ENCODE data around the gene SLC9A1.
"Not testable (repeated sequence)": the region's sequence is repeated elsewhere in the genome, so short reads cannot be mapped to it uniquely, and the experiment has no call there.

Gene SLC9A1

GRCh38 chr1:27130798-27131197 lies 24.1 kb downstream of the SLC9A1 start:
- no peak for DNase-seq

- DNase-seq, result no peak
Observed at GRCh38 chr1:27129225-27129624, 25.7 kb downstream of the SLC9A1 start.

- DNase-seq, result no peak
Observed at GRCh38 chr1:27127419-27127818, 27.5 kb downstream of the SLC9A1 start.

DNA sequence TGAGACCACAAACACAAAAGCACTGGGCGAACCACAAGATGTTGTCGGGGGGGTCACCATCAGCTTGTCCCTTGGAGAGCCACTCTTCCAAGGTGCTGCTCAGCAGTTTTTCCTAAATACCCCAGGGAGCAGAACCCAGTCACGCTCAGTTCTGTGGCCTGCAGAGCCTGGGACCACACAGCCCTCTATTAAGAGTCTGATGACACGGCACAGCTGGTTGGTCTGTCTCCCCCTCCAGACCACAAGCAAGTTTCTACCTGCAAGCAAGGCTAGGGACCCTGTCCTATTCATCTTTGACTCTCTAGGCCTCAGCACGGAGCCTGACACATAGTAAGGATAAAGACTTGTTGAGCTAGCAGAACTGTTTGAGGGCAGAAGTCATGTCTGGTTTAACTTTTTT lies 28.5 kb downstream of the SLC9A1 start:
- no peak for DNase-seq

DNA sequence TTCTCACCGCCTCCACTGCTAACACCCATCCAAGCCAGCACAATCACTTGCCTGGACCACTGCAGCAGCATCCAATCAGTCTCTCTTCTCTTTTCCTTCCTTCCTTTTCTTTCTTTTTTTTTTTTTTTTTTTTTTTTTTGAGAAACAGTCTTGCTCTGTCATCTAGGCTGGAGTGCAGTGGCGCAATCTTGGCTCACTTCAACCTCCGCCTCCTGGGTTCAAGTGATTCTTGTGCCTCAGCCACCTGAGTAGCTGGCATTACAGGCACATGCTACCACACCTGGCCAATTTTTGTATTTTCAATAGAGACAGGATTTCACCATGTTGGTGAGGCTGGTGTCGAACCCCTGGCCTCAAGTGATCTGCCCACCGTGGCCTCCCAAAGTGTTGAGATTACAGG lies 29.8 kb downstream of the SLC9A1 start:
- DNase-seq, result not testable (repeated sequence)

- DNase-seq, result peak in 1 of 2 donors; percentile 24
Observed at GRCh38 chr1:27124405-27124804, 30.5 kb downstream of the SLC9A1 start.

DNA sequence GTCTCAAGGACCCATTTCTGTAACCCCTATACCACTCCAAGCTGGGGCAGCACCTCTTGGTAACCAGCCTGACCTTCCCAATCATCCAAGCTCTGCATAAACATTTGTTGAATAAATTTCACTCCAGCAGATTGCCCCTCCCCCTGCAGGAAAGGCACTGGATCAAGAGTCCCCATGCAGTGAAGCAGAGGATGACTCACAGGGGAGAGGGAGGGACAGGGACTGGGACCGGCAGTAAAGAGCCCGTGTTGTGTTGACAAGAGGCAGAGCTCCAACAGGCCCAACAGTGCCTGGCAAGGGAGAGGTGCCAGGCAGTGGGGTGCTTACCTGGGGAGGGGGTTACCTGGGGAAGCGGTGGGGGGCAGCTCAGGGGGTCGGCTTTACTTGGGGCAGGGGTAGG lies 32.3 kb downstream of the SLC9A1 start:
- DNase-seq, result peak in 1 of 2 donors; percentile 36

- no peak for DNase-seq
Observed at GRCh38 chr1:27120854-27121253, 34.1 kb downstream of the SLC9A1 start.

GRCh38 chr1:27118440-27118689 lies 36.6 kb downstream of the SLC9A1 start:
- DNase-seq, result no peak

- no peak for DNase-seq
Observed at GRCh38 chr1:27117733-27118439, 37.0 kb downstream of the SLC9A1 start.

GRCh38 chr1:27116697-27117096 lies 38.2 kb downstream of the SLC9A1 start:
- DNase-seq, result no peak

DNA sequence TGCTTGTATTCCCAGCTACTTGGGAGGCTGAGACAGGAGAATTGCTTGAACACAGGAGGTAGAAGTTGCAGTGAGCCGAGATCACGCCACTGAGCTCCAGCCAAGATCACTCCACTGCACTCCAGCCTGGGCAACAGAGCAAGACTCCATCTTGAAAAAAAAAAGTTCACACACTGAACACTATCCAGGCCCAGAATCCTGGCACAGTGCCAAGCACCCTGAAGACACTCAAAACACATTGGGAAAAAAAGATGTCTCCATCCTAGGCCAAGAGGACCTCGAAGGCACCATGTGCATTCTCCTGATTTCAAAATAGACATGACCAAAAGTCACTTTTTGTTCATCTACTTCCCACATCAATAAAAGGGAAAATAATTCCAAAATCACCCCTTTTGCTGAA lies 38.7 kb downstream of the SLC9A1 start:
- no peak for DNase-seq

DNA sequence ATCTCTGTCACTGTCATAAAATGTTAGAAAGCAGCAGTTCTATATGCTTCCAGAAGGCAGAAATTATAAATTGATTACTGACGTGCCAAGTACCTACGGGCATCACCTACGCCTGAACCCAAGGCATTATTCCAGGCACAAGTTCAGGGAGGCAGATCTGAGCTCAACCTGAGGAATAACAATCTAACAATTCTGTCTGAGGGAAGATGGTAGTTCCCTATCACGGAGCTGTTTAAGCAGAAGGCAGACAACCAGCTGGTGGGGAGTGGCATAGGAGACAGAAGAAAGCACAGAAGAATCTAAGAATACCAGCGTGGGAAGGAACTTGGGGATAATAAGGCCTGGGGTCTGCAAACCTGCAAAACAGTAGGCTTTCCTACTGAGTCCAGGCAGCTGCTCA lies 40.4 kb downstream of the SLC9A1 start:
- peak in 1 of 2 donors; percentile 39 for DNase-seq

DNA sequence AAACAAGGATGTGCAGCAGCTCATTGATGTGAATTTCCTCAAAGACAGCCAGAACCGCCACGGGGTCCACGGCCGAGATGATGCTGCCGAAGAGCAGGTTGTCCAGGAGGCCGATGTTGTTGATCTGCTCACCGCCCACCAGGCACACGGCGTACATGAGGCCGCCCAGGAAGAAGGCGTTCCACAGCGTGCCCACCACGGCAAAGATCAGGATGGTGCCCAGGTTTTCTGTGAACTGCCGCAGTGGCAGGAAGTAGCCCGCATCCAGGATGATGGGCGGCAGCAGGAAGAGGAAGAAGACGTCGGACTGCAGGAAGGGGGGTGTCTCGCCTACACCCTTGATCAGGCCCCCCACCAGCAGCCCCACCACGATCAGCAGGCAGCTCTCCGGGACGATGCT lies 41.1 kb downstream of the SLC9A1 start:
- DNase-seq, result no peak

- DNase-seq, result peak in 1 of 2 donors; percentile 31
Observed at GRCh38 chr1:27111626-27112573, 43.0 kb downstream of the SLC9A1 start.

- DNase-seq, result no peak
Observed at GRCh38 chr1:27109103-27109822, 45.7 kb downstream of the SLC9A1 start.

GRCh38 chr1:27108588-27108987 lies 46.3 kb downstream of the SLC9A1 start:
- no peak for DNase-seq

DNA sequence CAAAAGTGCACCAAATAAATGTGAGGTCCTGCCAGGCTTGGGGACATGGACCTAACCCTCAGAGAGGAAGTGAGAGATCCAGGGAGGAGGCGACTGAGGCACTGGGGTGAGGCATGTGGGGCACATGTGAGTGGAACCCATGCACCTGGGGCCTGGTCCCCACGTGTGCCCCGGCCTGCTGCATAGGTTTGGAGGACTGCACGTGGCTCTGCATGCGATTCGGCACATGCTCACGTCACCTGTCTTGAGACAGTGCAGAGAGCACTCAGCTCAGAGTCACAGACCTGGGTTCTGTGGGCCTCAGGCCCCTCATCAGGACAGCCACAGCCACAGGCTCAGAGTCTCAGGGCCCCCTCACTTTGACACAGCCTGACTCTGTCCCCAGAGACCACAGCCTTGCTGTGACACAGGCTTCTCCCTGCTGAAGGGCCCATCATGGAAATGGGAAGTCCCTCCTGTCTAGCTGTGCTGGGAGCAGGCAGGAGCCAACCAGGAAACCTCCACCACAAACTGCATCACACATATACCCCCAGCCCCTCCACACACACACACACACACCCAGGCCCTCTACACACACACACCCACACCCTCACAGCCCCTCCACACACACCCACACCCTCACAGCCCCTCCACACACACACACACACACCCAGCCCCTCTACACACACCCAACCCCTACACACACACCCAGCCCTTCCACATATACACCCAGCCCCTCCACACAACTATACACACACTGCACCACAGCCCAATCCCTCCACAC lies 48.2 kb downstream of the SLC9A1 start:
- DNase-seq, result no peak

GRCh38 chr1:27105018-27105417 lies 49.9 kb downstream of the SLC9A1 start:
- no peak for DNase-seq

- DNase-seq, result no peak
Observed at GRCh38 chr1:27103498-27103897, 51.4 kb downstream of the SLC9A1 start.

DNA sequence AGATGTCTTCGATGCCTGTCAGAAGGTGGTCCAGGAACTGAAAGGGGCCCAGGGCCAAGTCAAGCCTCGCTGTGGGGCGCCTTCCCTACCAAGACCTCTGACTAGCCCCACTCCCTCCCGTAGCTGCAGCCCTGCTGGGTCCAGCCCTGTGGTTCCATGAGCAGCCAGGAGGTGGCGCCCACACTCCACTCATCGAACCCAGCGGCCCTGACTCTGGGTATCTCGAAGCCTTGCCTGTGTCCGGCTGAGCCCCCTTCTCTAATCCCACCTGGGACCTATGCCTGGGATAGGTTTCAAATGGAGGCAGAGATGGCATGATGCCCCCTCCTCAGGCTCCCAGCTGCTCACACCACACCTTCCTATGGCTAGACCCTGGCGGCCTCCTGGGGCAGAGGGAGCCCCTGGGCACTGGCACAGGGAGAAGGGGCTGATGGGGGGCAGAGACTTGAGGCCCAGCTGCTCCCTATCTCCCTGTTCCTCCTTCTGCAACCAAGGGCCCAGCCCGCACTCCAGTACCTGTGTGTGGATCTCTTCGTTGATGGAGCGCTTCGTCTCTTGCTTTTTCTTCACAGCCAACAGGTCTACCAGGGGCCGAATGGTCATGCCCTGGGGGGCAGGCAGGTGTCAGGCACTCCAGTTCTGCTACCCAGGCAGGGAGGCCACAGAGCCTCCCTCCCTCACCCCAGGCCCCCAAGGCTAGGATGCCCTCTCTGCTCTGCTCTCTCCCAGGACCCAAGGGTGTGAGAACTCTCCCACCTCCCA lies 52.0 kb downstream of the SLC9A1 start:
- peak in 1 of 2 donors; percentile 55 for DNase-seq

DNA sequence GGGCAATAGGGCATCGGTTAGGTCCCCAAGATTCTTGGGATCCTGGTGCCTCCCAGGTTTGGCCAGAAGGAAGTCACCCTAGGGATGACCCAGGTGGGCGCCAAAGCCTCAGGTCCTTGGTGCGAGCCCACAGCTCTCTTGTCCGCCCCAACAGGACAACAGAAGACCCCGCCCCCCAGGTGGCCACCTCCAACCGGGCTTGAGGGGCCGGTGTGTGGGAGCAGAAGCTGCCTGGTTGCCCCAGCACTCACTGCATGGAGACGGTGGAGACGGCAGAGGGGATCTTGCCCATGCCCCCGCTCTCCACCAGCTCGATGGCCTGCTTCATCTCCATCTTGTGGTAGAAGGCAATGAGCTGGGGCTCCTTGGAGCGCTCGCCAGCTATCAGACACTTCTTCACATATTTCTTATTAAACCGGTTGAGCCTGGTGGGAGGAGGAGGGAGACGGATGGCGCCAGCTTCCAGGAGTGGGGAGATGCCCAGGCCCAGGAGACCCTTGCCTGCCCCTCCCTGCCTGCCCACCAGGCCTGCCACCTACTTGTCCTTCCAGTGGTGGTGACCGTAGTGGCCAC lies 52.7 kb downstream of the SLC9A1 start:
- no peak for DNase-seq
